HepG2 (cell line): ENCODE data around the gene ATXN7L3. TPM values are rescaled to one million over a fixed set of nuclear protein-coding genes. Genes with fewer than 3 reads are reported as not detected.

ENCODE experiments used
- ARID4A ChIP-seq: sonication (generic); formaldehyde crosslinking; IDR thresholded peaks from 2 replicates; pipeline ENCODE4 v1.5.0; 2020; ENCODE audit warnings: mild to moderate bottlenecking, missing genetic modification reagents, borderline replicate concordance
- ATF1 ChIP-seq: IDR thresholded peaks from 2 replicates; pipeline ENCODE4 v1.6.1; 2016; ENCODE audit warnings: mild to moderate bottlenecking, control low read depth
- BORCS8-MEF2B ChIP-seq: sonication (generic); formaldehyde crosslinking; IDR thresholded peaks from 2 replicates; pipeline ENCODE4 v1.8.0; 2022; ENCODE audit warnings: mild to moderate bottlenecking, missing genetic modification reagents
- GTF3A ChIP-seq: sonication (generic); formaldehyde crosslinking; conservative IDR thresholded peaks from 2 replicates; pipeline ENCODE4 v1.4.0; 2020; ENCODE audit warnings: mild to moderate bottlenecking, missing genetic modification reagents
- HDAC1 ChIP-seq: sonication (generic); formaldehyde crosslinking; IDR thresholded peaks from 2 replicates; pipeline ENCODE4 v1.5.1; 2020; ENCODE audit warnings: mild to moderate bottlenecking, missing genetic modification reagents
- MED13 ChIP-seq: sonication (generic); formaldehyde crosslinking; IDR thresholded peaks from 2 replicates; pipeline ENCODE4 v1.5.0; 2020; ENCODE audit warnings: missing genetic modification reagents
- NONO ChIP-seq, 2 experiments: fragments of 450-650 bp in 1 of 2; sonication (generic) in 1 of 2; formaldehyde crosslinking in 1 of 2; IDR thresholded peaks in 1 of 2; conservative IDR thresholded peaks in 1 of 2; 2 replicates each; pipeline versions ENCODE4 v1.6.1 to v1.8.0; 2017 to 2022; ENCODE audit warnings: mild to moderate bottlenecking in 1 of 2, missing genetic modification reagents in 1 of 2, moderate library complexity in 1 of 2
- PAF1 ChIP-seq: IDR thresholded peaks from 2 replicates; pipeline ENCODE4 v1.6.1; 2016; ENCODE audit warnings: missing genetic modification reagents, missing compliant biosample characterization
- PHF21A ChIP-seq: sonication (generic); formaldehyde crosslinking; IDR thresholded peaks from 2 replicates; pipeline ENCODE4 v1.5.0; 2020; ENCODE audit warnings: mild to moderate bottlenecking, missing genetic modification reagents
- RBAK ChIP-seq: sonication (generic); formaldehyde crosslinking; IDR thresholded peaks from 2 replicates; pipeline ENCODE4 v1.5.1; 2020; ENCODE audit warnings: mild to moderate bottlenecking, missing genetic modification reagents
- SNAI1 ChIP-seq: sonication (generic); formaldehyde crosslinking; IDR thresholded peaks from 2 replicates; pipeline ENCODE4 v1.5.0; 2020; ENCODE audit warnings: mild to moderate bottlenecking, missing genetic modification reagents, borderline replicate concordance
- SP140L ChIP-seq: sonication (generic); formaldehyde crosslinking; IDR thresholded peaks from 2 replicates; pipeline ENCODE4 v1.4.0; 2020; ENCODE audit warnings: missing genetic modification reagents, borderline replicate concordance
- SP5 ChIP-seq: IDR thresholded peaks from 2 replicates; pipeline ENCODE4 v1.6.1; 2016; ENCODE audit warnings: low read depth, borderline replicate concordance
- U2AF1 ChIP-seq: fragments of 200-400 bp; formaldehyde crosslinking; optimal IDR thresholded peaks from 2 replicates; pipeline ENCODE3; 2017; ENCODE audit warnings: mild to moderate bottlenecking, low read depth, low read length
- ZBTB38 ChIP-seq: sonication (generic); formaldehyde crosslinking; IDR thresholded peaks from 2 replicates; pipeline ENCODE4 v1.5.1; 2020; ENCODE audit warnings: mild to moderate bottlenecking, missing genetic modification reagents
- ZNF501 ChIP-seq: sonication (generic); formaldehyde crosslinking; IDR thresholded peaks from 2 replicates; pipeline ENCODE4 v1.5.1; 2020; ENCODE audit warnings: mild to moderate bottlenecking, moderate library complexity, missing genetic modification reagents
- polyA plus RNA-seq, 8 experiments: library from polyadenylated mRNA; depleted of rRNA in 3 of 8; stranded (reverse) in 7 of 8; unstranded in 1 of 8; fragments of >200 nt; fragmentation: Illumina TruSeq in 4 of 8; extraction: Trizol in 4 of 8; gene quantifications; 2 replicates each; pipeline versions ENCODE4 v1.2.1 to v1.2.3, GENCODE V29; 2011 to 2016; ENCODE audit warnings: low read depth in 4 of 8, missing spikeins in 1 of 8, mixed read lengths in 1 of 8; ENCODE audit not compliant: insufficient read depth in 1 of 8
- total RNA-seq, 5 experiments: library from RNA; depleted of rRNA; stranded (reverse); fragments of >200 nt; fragmentation: Illumina TruSeq; extraction: Trizol; gene quantifications; 2 replicates each; pipeline ENCODE4 v1.2.3, GENCODE V29; 2016; ENCODE audit warnings: low read depth in 1 of 5
- TF ChIP-seq, protein P1 (sequence below): sonication (generic); formaldehyde crosslinking; IDR thresholded peaks from 2 replicates; pipeline ENCODE4 v1.5.1; 2020; ENCODE audit warnings: mild to moderate bottlenecking, moderate library complexity, missing genetic modification reagents
- TF ChIP-seq, protein P2 (sequence below): sonication (generic); formaldehyde crosslinking; IDR thresholded peaks from 2 replicates; pipeline ENCODE4 v1.4.0; 2020; ENCODE audit warnings: missing genetic modification reagents, borderline replicate concordance
- TF ChIP-seq, protein P3 (sequence below): sonication (generic); formaldehyde crosslinking; IDR thresholded peaks from 2 replicates; pipeline ENCODE4 v1.9.0; 2022; ENCODE audit warnings: missing genetic modification reagents, mild to moderate bottlenecking, borderline replicate concordance
- TF ChIP-seq, protein P4 (sequence below): sonication (generic); formaldehyde crosslinking; conservative IDR thresholded peaks from 2 replicates; pipeline ENCODE4 v1.8.0; 2022; ENCODE audit warnings: missing genetic modification reagents

The ATXN7L3 gene
- total and polyA plus RNA-seq, 2 of the 13 experiments (the other 11 are each of a cell fraction or from before 2014, with no cell fraction given) = 44.5 to 59.1 TPM

DNA sequence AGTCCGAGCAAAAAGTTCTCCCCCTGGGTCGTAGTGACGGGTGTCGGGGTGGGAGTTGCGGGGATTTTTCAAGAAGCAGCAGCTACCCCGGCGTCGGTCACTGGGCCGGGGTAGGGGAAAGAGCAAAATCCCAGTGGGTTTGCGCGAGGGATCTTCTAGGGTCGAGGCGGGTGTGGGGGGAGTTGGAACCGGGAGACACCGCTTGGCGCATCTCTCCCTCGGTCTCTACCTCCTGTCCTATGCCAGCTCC, 22.1 kb upstream of the ATXN7L3 start (continued):
- no peak for TF ChIP-seq ATF1
- peak; percentile 23; the same call in 1 of the 2 replicates for TF ChIP-seq SNAI1
- TF ChIP-seq ARID4A (CRISPR knock-in tag) = 0 out of 2 replicates have a peak, but pooled peaks have one; percentile 31
- TF ChIP-seq, protein P1, sequence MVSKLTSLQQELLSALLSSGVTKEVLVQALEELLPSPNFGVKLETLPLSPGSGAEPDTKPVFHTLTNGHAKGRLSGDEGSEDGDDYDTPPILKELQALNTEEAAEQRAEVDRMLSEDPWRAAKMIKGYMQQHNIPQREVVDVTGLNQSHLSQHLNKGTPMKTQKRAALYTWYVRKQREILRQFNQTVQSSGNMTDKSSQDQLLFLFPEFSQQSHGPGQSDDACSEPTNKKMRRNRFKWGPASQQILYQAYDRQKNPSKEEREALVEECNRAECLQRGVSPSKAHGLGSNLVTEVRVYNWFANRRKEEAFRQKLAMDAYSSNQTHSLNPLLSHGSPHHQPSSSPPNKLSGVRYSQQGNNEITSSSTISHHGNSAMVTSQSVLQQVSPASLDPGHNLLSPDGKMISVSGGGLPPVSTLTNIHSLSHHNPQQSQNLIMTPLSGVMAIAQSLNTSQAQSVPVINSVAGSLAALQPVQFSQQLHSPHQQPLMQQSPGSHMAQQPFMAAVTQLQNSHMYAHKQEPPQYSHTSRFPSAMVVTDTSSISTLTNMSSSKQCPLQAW (CRISPR knock-in tag) = peak; percentile 18; the same call in 1 of the 2 replicates
- peak; percentile 39 for TF ChIP-seq U2AF1
- no peak for TF ChIP-seq PAF1 (CRISPR knock-in tag)
- no peak for TF ChIP-seq HDAC1 (CRISPR knock-in tag)
- TF ChIP-seq, protein P2, sequence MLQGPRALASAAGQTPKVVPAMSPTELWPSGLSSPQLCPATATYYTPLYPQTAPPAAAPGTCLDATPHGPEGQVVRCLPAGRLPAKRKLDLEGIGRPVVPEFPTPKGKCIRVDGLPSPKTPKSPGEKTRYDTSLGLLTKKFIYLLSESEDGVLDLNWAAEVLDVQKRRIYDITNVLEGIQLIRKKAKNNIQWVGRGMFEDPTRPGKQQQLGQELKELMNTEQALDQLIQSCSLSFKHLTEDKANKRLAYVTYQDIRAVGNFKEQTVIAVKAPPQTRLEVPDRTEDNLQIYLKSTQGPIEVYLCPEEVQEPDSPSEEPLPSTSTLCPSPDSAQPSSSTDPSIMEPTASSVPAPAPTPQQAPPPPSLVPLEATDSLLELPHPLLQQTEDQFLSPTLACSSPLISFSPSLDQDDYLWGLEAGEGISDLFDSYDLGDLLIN (CRISPR knock-in tag) = 0 out of 2 replicates have a peak, but pooled peaks have one; percentile 45
- no peak for TF ChIP-seq BORCS8-MEF2B (CRISPR knock-in tag)
- peak; percentile 55; the same call in 1 of the 2 replicates for TF ChIP-seq MED13
- TF ChIP-seq ZNF501 (CRISPR knock-in tag) = peak; percentile 51
- no peak for TF ChIP-seq GTF3A (CRISPR knock-in tag)
- TF ChIP-seq, protein P3, sequence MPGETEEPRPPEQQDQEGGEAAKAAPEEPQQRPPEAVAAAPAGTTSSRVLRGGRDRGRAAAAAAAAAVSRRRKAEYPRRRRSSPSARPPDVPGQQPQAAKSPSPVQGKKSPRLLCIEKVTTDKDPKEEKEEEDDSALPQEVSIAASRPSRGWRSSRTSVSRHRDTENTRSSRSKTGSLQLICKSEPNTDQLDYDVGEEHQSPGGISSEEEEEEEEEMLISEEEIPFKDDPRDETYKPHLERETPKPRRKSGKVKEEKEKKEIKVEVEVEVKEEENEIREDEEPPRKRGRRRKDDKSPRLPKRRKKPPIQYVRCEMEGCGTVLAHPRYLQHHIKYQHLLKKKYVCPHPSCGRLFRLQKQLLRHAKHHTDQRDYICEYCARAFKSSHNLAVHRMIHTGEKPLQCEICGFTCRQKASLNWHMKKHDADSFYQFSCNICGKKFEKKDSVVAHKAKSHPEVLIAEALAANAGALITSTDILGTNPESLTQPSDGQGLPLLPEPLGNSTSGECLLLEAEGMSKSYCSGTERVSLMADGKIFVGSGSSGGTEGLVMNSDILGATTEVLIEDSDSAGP (CRISPR knock-in tag) = peak; percentile 56; the same call in 1 of the 2 replicates
- TF ChIP-seq SP140L (CRISPR knock-in tag) = no peak
- TF ChIP-seq, protein P4, sequence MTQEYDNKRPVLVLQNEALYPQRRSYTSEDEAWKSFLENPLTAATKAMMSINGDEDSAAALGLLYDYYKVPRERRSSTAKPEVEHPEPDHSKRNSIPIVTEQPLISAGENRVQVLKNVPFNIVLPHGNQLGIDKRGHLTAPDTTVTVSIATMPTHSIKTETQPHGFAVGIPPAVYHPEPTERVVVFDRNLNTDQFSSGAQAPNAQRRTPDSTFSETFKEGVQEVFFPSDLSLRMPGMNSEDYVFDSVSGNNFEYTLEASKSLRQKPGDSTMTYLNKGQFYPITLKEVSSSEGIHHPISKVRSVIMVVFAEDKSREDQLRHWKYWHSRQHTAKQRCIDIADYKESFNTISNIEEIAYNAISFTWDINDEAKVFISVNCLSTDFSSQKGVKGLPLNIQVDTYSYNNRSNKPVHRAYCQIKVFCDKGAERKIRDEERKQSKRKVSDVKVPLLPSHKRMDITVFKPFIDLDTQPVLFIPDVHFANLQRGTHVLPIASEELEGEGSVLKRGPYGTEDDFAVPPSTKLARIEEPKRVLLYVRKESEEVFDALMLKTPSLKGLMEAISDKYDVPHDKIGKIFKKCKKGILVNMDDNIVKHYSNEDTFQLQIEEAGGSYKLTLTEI (CRISPR knock-in tag) = no peak
- TF ChIP-seq ZBTB38 (CRISPR knock-in tag) = no peak
- 0 out of 2 replicates have a peak, but pooled peaks have one; percentile 4 for TF ChIP-seq SP5 (CRISPR knock-in tag)
- TF ChIP-seq PHF21A (CRISPR knock-in tag) = peak; percentile 22; the same call in 1 of the 2 replicates
- no peak for TF ChIP-seq RBAK (CRISPR knock-in tag)
- no peak for TF ChIP-seq NONO (IDR thresholded peaks at IDR 0.05)
- TF ChIP-seq NONO (CRISPR knock-in tag; conservative IDR thresholded peaks at IDR 0.05) = no peak
